ENCODE results near the gene PRPF18.

Gene PRPF18

GRCh38 chr10:13621931-13622330 lies 35.2 kb downstream of the PRPF18 start:
- TF ChIP-seq CTCF (IDR thresholded peaks at IDR 0.05; ENCODE audit: low read depth, low read length) (no peak), POLR2A (IDR thresholded peaks at IDR 0.05; ENCODE audit: extremely low read depth, insufficient read length) (no peak), MYC (IDR thresholded peaks at IDR 0.05; ENCODE audit: low read depth, low read length) (no peak), MAX (IDR thresholded peaks at IDR 0.05; ENCODE audit: low read depth, low read length) (no peak)
- no peak overlapping the region for H3K4me3 ChIP-seq (ENCODE audit: low read depth, low read length)
- DNase-seq (ENCODE audit: low read depth) = no peak

- H3K4me3 ChIP-seq (ENCODE audit: low read depth, low read length) = no peak overlapping the region
- TF ChIP-seq MYC (IDR thresholded peaks at IDR 0.05; ENCODE audit: low read depth, low read length) (no peak), CTCF (IDR thresholded peaks at IDR 0.05; ENCODE audit: low read depth, low read length) (no peak), POLR2A (IDR thresholded peaks at IDR 0.05; ENCODE audit: extremely low read depth, insufficient read length) (no peak), MAX (IDR thresholded peaks at IDR 0.05; ENCODE audit: low read depth, low read length) (no peak)
- DNase-seq (ENCODE audit: low read depth) = no peak
These were observed 37.9 kb downstream of the PRPF18 start for GRCh38 chr10:13624630-13625029.

GRCh38 chr10:13627459-13628310 lies 40.9 kb downstream of the PRPF18 start:
- no peak for TF ChIP-seq MAX (IDR thresholded peaks at IDR 0.05; ENCODE audit: low read depth, low read length)
- TF ChIP-seq POLR2A (IDR thresholded peaks at IDR 0.05; ENCODE audit: extremely low read depth, insufficient read length) = no peak
- no peak for TF ChIP-seq MYC (IDR thresholded peaks at IDR 0.05; ENCODE audit: low read depth, low read length)
- H3K4me3 ChIP-seq (ENCODE audit: low read depth, low read length) = no peak overlapping the region
- no peak for DNase-seq (ENCODE audit: low read depth)

GRCh38 chr10:13628661-13629060 lies 41.9 kb downstream of the PRPF18 start:
- H3K4me3 ChIP-seq (ENCODE audit: low read depth, low read length) = no peak overlapping the region
- no peak for DNase-seq (ENCODE audit: low read depth)
- TF ChIP-seq MYC (IDR thresholded peaks at IDR 0.05; ENCODE audit: low read depth, low read length) = no peak

- DNase-seq (ENCODE audit: low read depth) = no peak
- TF ChIP-seq MYC (IDR thresholded peaks at IDR 0.05; ENCODE audit: low read depth, low read length) (no peak), CTCF (IDR thresholded peaks at IDR 0.05; ENCODE audit: low read depth, low read length) (no peak), MAX (IDR thresholded peaks at IDR 0.05; ENCODE audit: low read depth, low read length) (no peak), POLR2A (IDR thresholded peaks at IDR 0.05; ENCODE audit: extremely low read depth, insufficient read length) (no peak)
- no peak overlapping the region for H3K4me3 ChIP-seq (ENCODE audit: low read depth, low read length)
These were observed 42.4 kb downstream of the PRPF18 start for GRCh38 chr10:13629116-13629515.

GRCh38 chr10:13630231-13630630 lies 43.5 kb downstream of the PRPF18 start:
- no peak for DNase-seq (ENCODE audit: low read depth)
- H3K4me3 ChIP-seq (ENCODE audit: low read depth, low read length) = no peak overlapping the region
- TF ChIP-seq POLR2A (IDR thresholded peaks at IDR 0.05; ENCODE audit: extremely low read depth, insufficient read length) (no peak), MAX (IDR thresholded peaks at IDR 0.05; ENCODE audit: low read depth, low read length) (no peak), CTCF (IDR thresholded peaks at IDR 0.05; ENCODE audit: low read depth, low read length) (no peak), MYC (IDR thresholded peaks at IDR 0.05; ENCODE audit: low read depth, low read length) (no peak)
